Right atrium auricular region (tissue), 2 donors: ENCODE data around the gene COL1A1. TPM values are rescaled to one million over a fixed set of nuclear protein-coding genes. Genes with fewer than 3 reads are reported as not detected.

Experiments used
- DNase-seq: peaks from one replicate; pipeline ENCODE4 v3.0.0-alpha.2; 2019; ENCODE audit warnings: low spot score
- H3K27ac ChIP-seq, 2 donors: fragments of 200-600 bp; sonication (generic); 1 replicate in 1 of 2; 2 replicates in 1 of 2; pipeline ENCODE4 v1.5.1; 2016 to 2019
- H3K27me3 ChIP-seq, 2 donors: fragments of 200-600 bp; sonication (generic); one replicate each; pipeline versions ENCODE4 v1.5.1 to v1.6.0; 2017 to 2019
- H3K36me3 ChIP-seq: fragments of 200-600 bp; sonication (generic); one replicate; pipeline ENCODE4 v1.5.1; 2016
- H3K4me1 ChIP-seq, 2 donors: fragments of 200-600 bp; sonication (generic); one replicate each; pipeline versions ENCODE4 v1.5.1 to v1.6.0; 2017 to 2019
- H3K4me3 ChIP-seq, 2 donors: fragments of 200-600 bp; sonication (generic); 1 replicate in 1 of 2; 2 replicates in 1 of 2; pipeline ENCODE4 v1.5.1; 2017 to 2019; ENCODE audit warnings: mild to moderate bottlenecking in 1 of 2, moderate library complexity in 1 of 2
- H3K9me3 ChIP-seq, 2 donors: fragments of 200-600 bp; sonication (generic); one replicate each; pipeline ENCODE4 v1.5.1; 2019
- total RNA-seq, 2 donors: library from RNA; depleted of rRNA; stranded (reverse); fragments of >200 nt; gene quantifications; one replicate each; pipeline ENCODE4 v1.1.0, GENCODE V29; 2016
- TF ChIP-seq, protein P1 (sequence below), 2 donors: fragments of 200-600 bp; sonication (generic); IDR thresholded peaks; one replicate each; pipeline ENCODE4 v1.5.1; 2019; ENCODE audit warnings: antibody characterized with exemption in 2 of 2

The COL1A1 gene
- total RNA-seq, 2 donors from 2014 or later = 19.8 to 180 TPM

DNA sequence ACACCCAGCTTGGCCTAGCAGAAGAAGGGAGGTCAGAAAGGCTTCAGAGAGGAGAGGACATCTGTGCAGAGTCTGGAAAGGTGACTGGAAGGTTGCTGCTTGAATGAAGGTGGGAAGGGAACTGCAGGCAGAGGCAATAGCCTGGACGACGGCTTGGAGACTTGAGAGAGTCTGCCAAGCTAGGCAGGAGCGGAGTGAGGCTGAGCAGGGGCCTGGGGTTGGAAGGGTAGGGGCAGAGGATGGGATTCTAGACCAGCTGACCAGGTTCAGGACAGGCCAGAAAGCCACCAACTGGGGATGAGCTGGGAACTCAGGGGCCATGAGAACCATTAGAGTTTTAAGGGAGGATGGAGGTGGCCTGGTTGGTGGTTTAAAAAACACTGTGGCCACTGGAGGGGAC is 36.0 kb downstream of the COL1A1 start:
- DNase-seq = no peak
- Histone ChIP-seq H3K4me1 (peaks cover 0 to 60% of the 10 kb centered on the region in 2 donors), H3K27ac (peak overlapping the region; percentile 90 to 94), H3K9me3 (no peaks in the 10 kb centered on the region), H3K4me3 (peak overlapping the region in 1 of 2 donors; percentile 48), H3K27me3 (no peaks in the 10 kb centered on the region), H3K36me3 (no peaks in the 10 kb centered on the region)
- TF ChIP-seq, protein P1, sequence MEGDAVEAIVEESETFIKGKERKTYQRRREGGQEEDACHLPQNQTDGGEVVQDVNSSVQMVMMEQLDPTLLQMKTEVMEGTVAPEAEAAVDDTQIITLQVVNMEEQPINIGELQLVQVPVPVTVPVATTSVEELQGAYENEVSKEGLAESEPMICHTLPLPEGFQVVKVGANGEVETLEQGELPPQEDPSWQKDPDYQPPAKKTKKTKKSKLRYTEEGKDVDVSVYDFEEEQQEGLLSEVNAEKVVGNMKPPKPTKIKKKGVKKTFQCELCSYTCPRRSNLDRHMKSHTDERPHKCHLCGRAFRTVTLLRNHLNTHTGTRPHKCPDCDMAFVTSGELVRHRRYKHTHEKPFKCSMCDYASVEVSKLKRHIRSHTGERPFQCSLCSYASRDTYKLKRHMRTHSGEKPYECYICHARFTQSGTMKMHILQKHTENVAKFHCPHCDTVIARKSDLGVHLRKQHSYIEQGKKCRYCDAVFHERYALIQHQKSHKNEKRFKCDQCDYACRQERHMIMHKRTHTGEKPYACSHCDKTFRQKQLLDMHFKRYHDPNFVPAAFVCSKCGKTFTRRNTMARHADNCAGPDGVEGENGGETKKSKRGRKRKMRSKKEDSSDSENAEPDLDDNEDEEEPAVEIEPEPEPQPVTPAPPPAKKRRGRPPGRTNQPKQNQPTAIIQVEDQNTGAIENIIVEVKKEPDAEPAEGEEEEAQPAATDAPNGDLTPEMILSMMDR (IDR thresholded peaks at IDR 0.05) = no peak

DNA sequence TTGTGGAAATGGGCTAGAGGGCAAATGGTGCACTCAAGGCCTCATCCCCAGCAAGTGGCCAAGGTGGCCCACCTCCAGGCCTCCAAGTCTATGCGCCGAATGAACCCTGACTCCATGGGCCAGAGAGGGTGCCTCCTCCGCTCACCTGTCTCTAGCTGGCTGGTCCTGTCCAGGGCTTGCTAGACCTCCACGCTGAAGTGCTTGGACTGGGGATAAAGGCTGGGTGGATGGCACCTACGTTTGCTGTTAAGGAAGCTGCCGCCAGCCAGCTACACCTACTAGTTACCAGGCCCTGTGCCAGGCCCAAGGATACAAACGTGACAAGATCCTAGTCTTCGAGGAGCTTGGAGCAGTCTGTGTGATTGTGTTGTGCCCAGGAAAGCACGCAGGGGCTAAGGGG is 36.4 kb downstream of the COL1A1 start:
- TF ChIP-seq, protein P1 (IDR thresholded peaks at IDR 0.05) = no peak
- no peaks in the 10 kb centered on the region for H3K36me3 ChIP-seq
- H3K4me1 ChIP-seq = peaks cover 0 to 60% of the 10 kb centered on the region in 2 donors
- H3K9me3 ChIP-seq = no peaks in the 10 kb centered on the region
- DNase-seq = no peak
- H3K27ac ChIP-seq = peak overlapping the region; percentile 90 to 94
- H3K4me3 ChIP-seq = peak overlapping the region in 1 of 2 donors; percentile 48
- H3K27me3 ChIP-seq = no peaks in the 10 kb centered on the region

- no peaks in the 10 kb centered on the region for H3K27me3 ChIP-seq
- no peak for DNase-seq
- TF ChIP-seq, protein P1 (IDR thresholded peaks at IDR 0.05) = no peak
- peak overlapping the region; percentile 90 to 94 for H3K27ac ChIP-seq
- H3K9me3 ChIP-seq = no peaks in the 10 kb centered on the region
- H3K4me3 ChIP-seq = no peak overlapping the region
- peaks cover 0 to 60% of the 10 kb centered on the region in 2 donors for H3K4me1 ChIP-seq
- no peaks in the 10 kb centered on the region for H3K36me3 ChIP-seq
Observed at GRCh38 chr17:50164697-50164988, 36.8 kb downstream of the COL1A1 start.

DNA sequence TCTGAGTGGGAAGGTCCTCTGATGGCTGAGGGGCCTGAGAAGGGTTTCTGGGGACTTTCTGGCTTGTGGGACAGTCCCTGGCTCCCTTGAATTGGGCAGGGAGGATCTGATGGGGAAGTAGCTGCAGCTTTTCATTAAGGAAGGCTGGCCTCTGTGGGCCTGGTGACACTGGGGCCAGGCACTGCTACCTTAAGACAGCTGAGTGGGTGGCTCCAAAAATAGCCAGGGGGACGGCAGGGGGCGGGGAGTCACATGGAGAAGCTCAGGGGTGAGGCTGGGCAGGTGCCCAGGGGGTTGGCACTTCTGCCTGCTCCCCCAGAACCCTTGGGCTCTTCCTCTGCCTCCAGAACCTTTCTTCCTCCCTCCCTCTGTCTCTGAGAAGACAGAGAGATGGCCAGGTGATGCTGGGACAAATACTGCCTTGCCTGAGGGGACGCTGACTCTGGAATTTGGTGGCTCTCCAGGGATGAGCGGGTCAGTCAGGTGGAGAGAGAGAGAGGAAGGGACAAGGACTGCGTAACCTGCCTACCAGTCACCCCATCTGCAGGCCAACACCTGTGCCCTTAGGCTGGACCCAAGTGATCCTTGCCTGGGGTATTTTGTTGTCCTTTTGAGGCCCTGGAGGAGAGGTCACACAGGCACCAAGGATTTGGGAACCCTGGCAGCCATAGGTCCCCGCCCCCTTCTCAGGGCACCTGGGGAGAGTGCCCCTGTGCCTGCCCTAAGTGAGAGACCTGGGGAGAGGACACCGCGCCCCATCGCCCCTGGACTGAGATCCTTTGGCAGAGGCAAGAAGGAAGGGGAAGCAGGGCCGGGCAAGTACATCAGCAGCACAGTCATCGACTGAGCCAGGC is 37.4 kb downstream of the COL1A1 start:
- Histone ChIP-seq H3K27me3 (no peaks in the 10 kb centered on the region), H3K4me3 (no peak overlapping the region), H3K9me3 (no peaks in the 10 kb centered on the region), H3K27ac (peak overlapping the region; percentile 90 to 94), H3K36me3 (no peaks in the 10 kb centered on the region), H3K4me1 (peaks cover 0 to 55% of the 10 kb centered on the region in 2 donors)
- TF ChIP-seq, protein P1 (IDR thresholded peaks at IDR 0.05) = no peak
- DNase-seq = no peak

- H3K36me3 ChIP-seq = no peaks in the 10 kb centered on the region
- no peak overlapping the region for H3K4me3 ChIP-seq
- TF ChIP-seq, protein P1 (IDR thresholded peaks at IDR 0.05) = no peak
- H3K27me3 ChIP-seq = no peaks in the 10 kb centered on the region
- H3K27ac ChIP-seq = no peak overlapping the region
- DNase-seq = no peak
- no peaks in the 10 kb centered on the region for H3K9me3 ChIP-seq
- H3K4me1 ChIP-seq = peaks cover 0 to 47% of the 10 kb centered on the region in 2 donors
Observed at GRCh38 chr17:50162466-50163254, 38.8 kb downstream of the COL1A1 start.
